GM19240 (cell line): ENCODE results near the gene ZNF705A.
"Not testable (repeated sequence)": the region's sequence is repeated elsewhere in the genome, so short reads cannot be mapped to it uniquely, and the experiment has no call there.

Experiments used
- DNase-seq: peaks from one replicate; pipeline ENCODE4 v3.0.0; 2011; ENCODE audit warnings: low spot score; ENCODE audit not compliant: insufficient read length

The ZNF705A gene

GRCh38 chr12:8184206-8184605 lies 27.4 kb downstream of the ZNF705A start:
- DNase-seq, result not testable (repeated sequence)

GRCh38 chr12:8188088-8188487 lies 31.3 kb downstream of the ZNF705A start:
- not testable (repeated sequence) for DNase-seq

- not testable (repeated sequence) for DNase-seq
Observed at GRCh38 chr12:8197685-8198308, 41.0 kb downstream of the ZNF705A start.

- DNase-seq, result not testable (repeated sequence)
Observed at GRCh38 chr12:8218711-8219382, 62.0 kb downstream of the ZNF705A start.

GRCh38 chr12:8221375-8221774 lies 64.6 kb downstream of the ZNF705A start:
- DNase-seq, result not testable (repeated sequence)

GRCh38 chr12:8221844-8222243 lies 65.0 kb downstream of the ZNF705A start:
- DNase-seq, result not testable (repeated sequence)

GRCh38 chr12:8222303-8222702 lies 65.5 kb downstream of the ZNF705A start:
- DNase-seq, result not testable (repeated sequence)

- DNase-seq, result not testable (repeated sequence)
Observed at GRCh38 chr12:8223646-8224045, 66.8 kb downstream of the ZNF705A start.

- not testable (repeated sequence) for DNase-seq
Observed at GRCh38 chr12:8224782-8225181, 68.0 kb downstream of the ZNF705A start.

- no peak for DNase-seq
Observed at GRCh38 chr12:8226355-8226754, 69.5 kb downstream of the ZNF705A start.

- not testable (repeated sequence) for DNase-seq
Observed at GRCh38 chr12:8226992-8227731, 70.3 kb downstream of the ZNF705A start, which contains the start of gene FAM90A1. Gene FAM90A1 (minus strand): TSS chr12:8227618. CDS start chr12:8224832, 2,786 bp downstream.

- not testable (repeated sequence) for DNase-seq
Observed at GRCh38 chr12:8227732-8228077, 70.9 kb downstream of the ZNF705A start.

GRCh38 chr12:8228607-8229006 lies 71.8 kb downstream of the ZNF705A start:
- not testable (repeated sequence) for DNase-seq

- DNase-seq, result not testable (repeated sequence)
Observed at GRCh38 chr12:8229486-8229885, 72.7 kb downstream of the ZNF705A start.
